GM12801 (cell line): ENCODE results near the gene ARMH1.

ENCODE experiments used
- CTCF ChIP-seq: IDR thresholded peaks from one replicate; pipeline ENCODE4 v1.5.1; 2011; ENCODE audit warnings: control low read depth; ENCODE audit not compliant: insufficient read length; ENCODE audit errors: extremely low read depth

The ARMH1 gene

GRCh38 chr1:44689447-44689765, 14.9 kb downstream of the ARMH1 start:
- no peak for TF ChIP-seq CTCF

DNA sequence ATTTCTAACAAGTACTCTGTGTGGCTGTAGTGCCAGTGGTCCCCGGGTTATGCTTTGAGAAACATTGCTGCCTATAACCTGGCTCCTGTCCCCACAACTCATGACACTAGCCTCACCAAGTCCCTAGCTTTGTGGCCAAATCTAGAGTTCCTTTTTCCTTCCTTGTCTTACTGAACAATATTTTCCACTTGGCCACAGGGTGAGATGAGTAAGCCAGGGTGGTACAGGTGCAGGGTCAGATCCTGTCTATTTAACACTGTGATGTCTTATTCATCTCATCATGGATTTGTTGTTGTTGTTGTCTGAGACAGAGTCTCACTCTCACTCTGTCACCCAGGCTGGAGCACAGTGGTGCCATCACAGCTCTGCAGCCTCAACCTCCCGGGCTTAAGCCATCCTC, 18.6 kb downstream of the ARMH1 start:
- no peak for TF ChIP-seq CTCF

GRCh38 chr1:44693900-44694299, 19.4 kb downstream of the ARMH1 start:
- no peak for TF ChIP-seq CTCF

GRCh38 chr1:44694863-44695478, 20.5 kb downstream of the ARMH1 start:
- no peak for TF ChIP-seq CTCF

DNA sequence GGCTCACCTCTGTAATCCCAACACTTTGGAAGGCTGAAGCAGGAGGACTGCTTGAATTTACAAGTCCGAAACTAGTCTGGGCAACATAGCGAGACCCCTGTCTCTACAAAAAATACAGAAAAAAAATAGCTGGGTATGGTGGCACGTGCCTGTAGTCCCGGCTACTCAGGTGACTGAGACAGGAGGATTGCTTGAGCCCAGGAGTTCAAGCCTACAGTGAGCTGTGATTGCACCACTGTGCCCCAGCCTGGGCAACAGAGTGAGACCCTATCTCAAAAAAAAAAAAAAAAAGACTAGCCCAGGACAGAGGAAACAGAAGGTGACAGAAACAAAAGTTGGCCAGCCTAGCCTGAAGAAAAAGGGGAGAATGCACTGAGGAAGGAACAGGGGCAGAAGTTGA, 21.2 kb downstream of the ARMH1 start:
- no peak for TF ChIP-seq CTCF

DNA sequence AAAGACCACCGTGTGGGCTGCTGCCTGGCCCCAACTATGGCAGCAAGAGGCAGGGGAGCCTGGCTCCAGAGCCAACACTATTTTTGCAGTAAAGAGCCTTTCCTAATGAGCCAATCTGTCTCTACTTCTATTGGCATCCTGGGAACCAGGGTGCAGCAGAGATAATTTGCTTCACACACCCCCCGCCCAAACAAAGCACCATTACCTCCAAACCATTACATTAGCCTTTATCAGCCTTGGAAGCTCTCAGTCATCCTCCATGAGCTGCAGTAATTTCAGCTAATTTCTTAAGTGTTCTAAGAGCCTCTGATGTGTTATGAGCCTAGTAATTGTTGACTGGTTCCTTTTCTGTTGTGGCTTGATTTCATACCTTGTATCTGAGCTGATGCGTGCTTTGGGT, 21.6 kb downstream of the ARMH1 start:
- TF ChIP-seq CTCF = no peak

DNA sequence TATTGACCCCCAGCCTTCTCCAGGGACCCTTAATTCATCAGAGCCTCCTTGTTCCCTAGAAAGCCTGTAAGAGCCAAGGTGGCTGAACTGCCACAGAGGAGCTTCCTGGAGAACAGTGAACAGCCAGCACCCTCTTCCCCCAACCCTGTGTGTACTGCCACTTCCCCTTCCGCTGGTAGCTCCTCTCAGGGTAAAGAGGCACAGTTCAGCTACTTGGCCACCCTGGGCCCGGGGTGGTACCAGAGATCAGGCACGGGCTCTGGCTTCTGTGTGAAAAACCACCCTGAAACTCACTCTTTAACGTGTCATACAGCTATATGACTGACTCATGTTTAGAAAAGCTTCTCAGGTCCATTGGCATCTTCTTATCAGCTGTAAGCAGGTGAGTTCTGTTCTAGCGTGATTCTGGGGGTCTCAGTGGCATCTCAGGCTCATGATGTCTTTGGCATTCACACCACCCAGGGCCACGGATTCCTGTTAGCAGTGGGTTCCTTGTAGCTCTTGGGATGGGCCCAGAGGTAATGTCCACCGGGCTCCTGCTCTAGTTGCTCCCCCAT, 22.4 kb downstream of the ARMH1 start:
- TF ChIP-seq CTCF = no peak
